Measurements from ENCODE around the gene ZBTB34. TPM values are rescaled to one million over a fixed set of nuclear protein-coding genes. Genes with fewer than 3 reads are reported as not detected.

The ZBTB34 gene
- polyA plus RNA-seq, 1 experiment = 4.2 TPM

GRCh38 chr9:126875756-126876510 is 15.5 kb downstream of the ZBTB34 start:
- POLR2A ChIA-PET = no interaction called here
- Histone ChIP-seq H3K4me3 (ENCODE audit: low read depth, low read length) (no peak overlapping the region), H3K36me3 (ENCODE audit: control insufficient read depth, insufficient read depth, low read length) (peaks cover 12% of the 10 kb centered on the region), H3K27me3 (ENCODE audit: control insufficient read depth, insufficient read depth, low read length) (no peaks in the 10 kb centered on the region)
- no peak for DNase-seq (ENCODE audit: low read depth)
- TF ChIP-seq, protein P1, sequence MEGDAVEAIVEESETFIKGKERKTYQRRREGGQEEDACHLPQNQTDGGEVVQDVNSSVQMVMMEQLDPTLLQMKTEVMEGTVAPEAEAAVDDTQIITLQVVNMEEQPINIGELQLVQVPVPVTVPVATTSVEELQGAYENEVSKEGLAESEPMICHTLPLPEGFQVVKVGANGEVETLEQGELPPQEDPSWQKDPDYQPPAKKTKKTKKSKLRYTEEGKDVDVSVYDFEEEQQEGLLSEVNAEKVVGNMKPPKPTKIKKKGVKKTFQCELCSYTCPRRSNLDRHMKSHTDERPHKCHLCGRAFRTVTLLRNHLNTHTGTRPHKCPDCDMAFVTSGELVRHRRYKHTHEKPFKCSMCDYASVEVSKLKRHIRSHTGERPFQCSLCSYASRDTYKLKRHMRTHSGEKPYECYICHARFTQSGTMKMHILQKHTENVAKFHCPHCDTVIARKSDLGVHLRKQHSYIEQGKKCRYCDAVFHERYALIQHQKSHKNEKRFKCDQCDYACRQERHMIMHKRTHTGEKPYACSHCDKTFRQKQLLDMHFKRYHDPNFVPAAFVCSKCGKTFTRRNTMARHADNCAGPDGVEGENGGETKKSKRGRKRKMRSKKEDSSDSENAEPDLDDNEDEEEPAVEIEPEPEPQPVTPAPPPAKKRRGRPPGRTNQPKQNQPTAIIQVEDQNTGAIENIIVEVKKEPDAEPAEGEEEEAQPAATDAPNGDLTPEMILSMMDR (IDR thresholded peaks at IDR 0.05; ENCODE audit: insufficient read depth, low read depth, low read length) = no peak
- CTCF ChIA-PET = no interaction called here

- Histone ChIP-seq H3K4me3 (ENCODE audit: low read depth, low read length) (no peak overlapping the region), H3K36me3 (ENCODE audit: control insufficient read depth, insufficient read depth, low read length) (peaks cover 12% of the 10 kb centered on the region), H3K27me3 (ENCODE audit: control insufficient read depth, insufficient read depth, low read length) (no peaks in the 10 kb centered on the region)
- POLR2A ChIA-PET = no interaction called here
- CTCF ChIA-PET = no interaction called here
- no peak for DNase-seq (ENCODE audit: low read depth)
- TF ChIP-seq, protein P1 (IDR thresholded peaks at IDR 0.05; ENCODE audit: insufficient read depth, low read depth, low read length) = no peak
These were observed 16.1 kb downstream of the ZBTB34 start for GRCh38 chr9:126876531-126876930.

DNA sequence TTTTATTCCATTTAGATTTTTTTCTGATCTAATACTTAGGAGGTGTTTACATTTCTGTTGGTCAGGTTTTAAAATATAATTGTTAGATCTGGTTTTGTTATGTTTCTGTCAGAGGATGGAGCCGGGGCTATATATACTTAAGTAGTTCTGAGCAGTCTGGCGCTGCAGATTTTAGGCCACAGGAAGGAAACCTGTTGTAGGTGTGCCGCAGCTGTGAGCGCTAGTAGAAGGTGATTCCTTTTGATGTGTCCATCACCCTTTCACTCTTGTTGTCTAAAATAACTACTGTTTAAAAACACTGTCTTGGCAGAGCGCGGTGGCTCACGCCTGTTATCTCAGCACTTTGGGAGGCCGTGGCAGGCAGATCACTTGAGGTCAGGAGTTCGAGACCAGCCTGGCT is 17.0 kb downstream of the ZBTB34 start:
- no peak overlapping the region for H3K4me3 ChIP-seq (ENCODE audit: low read depth, low read length)
- CTCF ChIA-PET = no interaction called here
- TF ChIP-seq, protein P1 (IDR thresholded peaks at IDR 0.05; ENCODE audit: insufficient read depth, low read depth, low read length) = no peak
- no peak for DNase-seq (ENCODE audit: low read depth)
- H3K27me3 ChIP-seq (ENCODE audit: control insufficient read depth, insufficient read depth, low read length) = no peaks in the 10 kb centered on the region
- POLR2A ChIA-PET = no interaction called here
- H3K36me3 ChIP-seq (ENCODE audit: control insufficient read depth, insufficient read depth, low read length) = peaks cover 12% of the 10 kb centered on the region

GRCh38 chr9:126879288-126879687 is 18.8 kb downstream of the ZBTB34 start:
- no peak overlapping the region for H3K4me3 ChIP-seq (ENCODE audit: low read depth, low read length)
- ChIA-PET POLR2A (no interaction called here), CTCF (no interaction called here)
- TF ChIP-seq, protein P1 (IDR thresholded peaks at IDR 0.05; ENCODE audit: insufficient read depth, low read depth, low read length) = no peak
- H3K36me3 ChIP-seq (ENCODE audit: control insufficient read depth, insufficient read depth, low read length) = peaks cover 14% of the 10 kb centered on the region
- no peak for DNase-seq (ENCODE audit: low read depth)
- H3K27me3 ChIP-seq (ENCODE audit: control insufficient read depth, insufficient read depth, low read length) = no peaks in the 10 kb centered on the region

DNA sequence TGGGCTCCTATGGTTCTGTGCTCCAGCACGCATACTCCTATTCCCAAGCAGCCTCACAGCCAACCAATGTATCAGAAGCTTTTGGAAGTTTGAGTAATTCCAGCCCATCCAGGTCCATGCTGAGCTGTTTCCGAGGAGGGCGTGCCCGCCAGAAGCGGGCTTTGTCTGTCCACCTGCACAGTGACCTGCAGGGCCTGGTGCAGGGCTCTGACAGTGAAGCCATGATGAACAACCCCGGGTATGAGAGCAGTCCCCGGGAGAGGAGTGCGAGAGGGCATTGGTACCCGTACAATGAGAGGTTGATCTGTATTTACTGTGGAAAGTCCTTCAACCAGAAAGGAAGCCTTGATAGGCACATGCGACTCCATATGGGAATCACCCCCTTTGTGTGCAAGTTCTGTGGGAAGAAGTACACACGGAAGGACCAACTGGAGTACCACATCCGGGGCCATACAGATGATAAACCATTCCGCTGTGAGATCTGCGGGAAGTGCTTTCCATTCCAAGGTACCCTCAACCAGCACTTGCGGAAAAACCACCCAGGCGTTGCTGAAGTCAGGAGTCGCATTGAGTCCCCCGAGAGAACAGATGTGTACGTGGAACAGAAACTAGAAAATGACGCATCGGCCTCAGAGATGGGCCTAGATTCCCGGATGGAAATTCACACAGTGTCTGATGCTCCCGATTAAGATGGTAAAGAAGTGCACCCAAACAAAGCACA is 19.9 kb downstream of the ZBTB34 start:
- POLR2A ChIA-PET = no interaction called here
- peaks cover 14% of the 10 kb centered on the region for H3K36me3 ChIP-seq (ENCODE audit: control insufficient read depth, insufficient read depth, low read length)
- CTCF ChIA-PET = no interaction called here
- no peaks in the 10 kb centered on the region for H3K27me3 ChIP-seq (ENCODE audit: control insufficient read depth, insufficient read depth, low read length)
- DNase-seq (ENCODE audit: low read depth) = no peak
- no peak overlapping the region for H3K4me3 ChIP-seq (ENCODE audit: low read depth, low read length)
- TF ChIP-seq, protein P1 (IDR thresholded peaks at IDR 0.05; ENCODE audit: insufficient read depth, low read depth, low read length) = no peak

Measured in BJ (cell line).